GM19455 (cell line): ENCODE measurements around the gene NBPF1.
"Not testable (repeated sequence)": the region's sequence is repeated elsewhere in the genome, so short reads cannot be mapped to it uniquely, and the experiment has no call there.

Experiments
- ATAC-seq: cut with Tn5 transposase; IDR thresholded peaks from one replicate; pipeline ENCODE4 v1.9.1; 2021; ENCODE audit not compliant: unreplicated experiment

The NBPF1 gene

GRCh38 chr1:16623812-16624719 is 10.7 kb upstream of the NBPF1 start:
- ATAC-seq = not testable (repeated sequence)

- not testable (repeated sequence) for ATAC-seq
Observed at GRCh38 chr1:16623337-16623736, 10.0 kb upstream of the NBPF1 start.

DNA sequence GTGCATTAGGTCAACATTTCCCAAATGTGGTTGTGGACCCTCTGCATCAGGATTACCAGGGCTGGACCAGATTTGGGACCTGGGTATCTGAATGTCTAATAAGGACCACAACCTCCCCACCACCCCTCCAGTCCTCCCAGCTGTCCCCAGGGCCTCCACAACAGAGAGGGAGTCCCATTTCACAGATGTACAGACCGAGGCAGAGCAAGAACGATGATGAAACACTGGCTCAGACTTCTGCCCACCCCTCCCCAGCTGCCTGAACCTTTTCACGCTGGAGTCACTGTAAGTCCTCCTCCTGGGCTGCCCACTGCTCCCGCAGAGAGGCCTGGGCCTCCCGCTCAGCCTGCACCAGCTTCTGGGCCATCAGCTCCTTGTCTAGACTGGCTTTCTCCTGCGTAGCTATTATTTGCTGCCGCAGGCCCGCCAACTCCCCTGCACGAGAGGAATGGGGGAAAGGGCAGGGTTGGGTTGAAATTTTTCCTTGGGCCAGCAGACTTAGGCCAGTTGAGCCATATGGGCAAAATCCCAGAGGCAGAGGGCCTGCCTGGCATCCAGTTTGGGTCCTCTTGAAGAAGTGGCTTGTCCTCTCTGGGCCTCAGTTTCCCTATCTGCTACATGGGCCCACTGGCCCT is 8.4 kb upstream of the NBPF1 start:
- ATAC-seq = not testable (repeated sequence)

DNA sequence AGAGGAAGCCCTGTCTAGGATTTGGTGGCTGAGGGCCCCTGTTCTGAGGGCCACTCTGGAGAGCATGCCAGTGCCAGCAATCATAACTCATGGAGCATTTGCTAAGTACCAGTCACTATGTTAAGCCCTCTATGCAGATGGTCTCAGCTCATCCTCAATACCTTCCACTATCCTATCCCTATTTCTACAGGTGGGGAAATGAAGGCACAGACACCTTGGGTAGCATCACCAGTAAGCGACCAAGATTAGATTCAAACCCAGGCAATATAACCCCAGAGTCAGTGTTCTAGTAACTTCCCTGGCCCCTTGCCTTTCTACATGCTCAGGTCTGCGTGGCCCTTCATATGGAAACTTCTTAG is 7.9 kb upstream of the NBPF1 start:
- no peak for ATAC-seq

DNA sequence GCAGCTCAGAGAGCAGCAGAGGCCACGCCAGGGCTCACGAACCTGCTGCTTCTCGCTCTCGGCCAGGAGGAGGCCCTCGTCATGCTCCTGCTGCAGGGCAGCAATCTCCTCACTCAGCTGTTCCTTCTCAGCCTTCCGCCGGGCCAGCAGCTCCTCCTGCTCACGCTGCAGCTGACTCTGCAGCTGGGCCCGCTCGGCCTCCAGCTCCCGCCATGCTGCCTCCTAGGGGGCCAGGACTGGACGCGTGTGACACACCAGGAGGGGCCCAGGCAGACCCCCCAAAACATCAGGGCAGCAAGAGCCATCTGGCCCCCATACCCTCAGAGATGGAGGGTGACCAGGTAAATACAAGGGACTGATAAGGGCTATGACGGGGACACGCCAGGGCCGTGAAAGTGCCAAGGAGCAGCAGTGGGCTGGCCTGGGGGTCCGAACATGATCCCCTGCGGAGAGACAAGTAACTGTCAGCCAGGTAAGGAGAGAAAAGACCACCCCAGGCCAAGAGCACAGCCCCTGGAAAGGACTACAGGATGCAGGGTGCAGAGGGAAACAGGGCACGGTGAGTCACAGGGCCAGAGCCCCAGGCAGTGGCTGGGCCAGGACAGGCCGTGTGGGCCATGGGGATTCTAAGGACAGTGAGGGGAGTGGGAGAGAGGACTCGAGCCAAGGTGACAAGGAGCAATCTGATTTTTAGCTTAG is 6.6 kb upstream of the NBPF1 start:
- not testable (repeated sequence) for ATAC-seq

DNA sequence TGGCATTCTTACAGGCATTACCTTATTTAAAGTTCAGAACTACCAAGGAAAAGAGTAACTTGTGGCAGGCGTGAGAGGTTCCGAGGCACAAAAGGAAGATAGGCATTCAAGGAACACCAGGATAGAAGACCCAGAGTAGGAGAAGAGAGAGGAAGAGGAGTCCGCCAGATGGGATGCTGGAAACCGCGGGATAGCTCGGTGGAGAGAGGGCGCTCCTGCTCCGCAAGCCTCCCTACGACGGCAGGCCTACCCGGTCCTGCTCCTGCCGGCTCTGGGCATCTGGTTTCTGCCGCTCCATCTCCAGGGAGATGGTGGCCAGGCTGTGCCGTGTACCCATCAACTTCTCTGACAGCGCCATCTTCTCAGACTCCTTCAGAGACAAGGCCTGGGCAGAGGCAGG is 5.4 kb upstream of the NBPF1 start:
- no peak for ATAC-seq

GRCh38 chr1:16617778-16618580 is 4.6 kb upstream of the NBPF1 start:
- no peak for ATAC-seq

GRCh38 chr1:16617114-16617631 is 3.8 kb upstream of the NBPF1 start:
- no peak for ATAC-seq

GRCh38 chr1:16615253-16616252 is 2.2 kb upstream of the NBPF1 start:
- ATAC-seq = no peak

DNA sequence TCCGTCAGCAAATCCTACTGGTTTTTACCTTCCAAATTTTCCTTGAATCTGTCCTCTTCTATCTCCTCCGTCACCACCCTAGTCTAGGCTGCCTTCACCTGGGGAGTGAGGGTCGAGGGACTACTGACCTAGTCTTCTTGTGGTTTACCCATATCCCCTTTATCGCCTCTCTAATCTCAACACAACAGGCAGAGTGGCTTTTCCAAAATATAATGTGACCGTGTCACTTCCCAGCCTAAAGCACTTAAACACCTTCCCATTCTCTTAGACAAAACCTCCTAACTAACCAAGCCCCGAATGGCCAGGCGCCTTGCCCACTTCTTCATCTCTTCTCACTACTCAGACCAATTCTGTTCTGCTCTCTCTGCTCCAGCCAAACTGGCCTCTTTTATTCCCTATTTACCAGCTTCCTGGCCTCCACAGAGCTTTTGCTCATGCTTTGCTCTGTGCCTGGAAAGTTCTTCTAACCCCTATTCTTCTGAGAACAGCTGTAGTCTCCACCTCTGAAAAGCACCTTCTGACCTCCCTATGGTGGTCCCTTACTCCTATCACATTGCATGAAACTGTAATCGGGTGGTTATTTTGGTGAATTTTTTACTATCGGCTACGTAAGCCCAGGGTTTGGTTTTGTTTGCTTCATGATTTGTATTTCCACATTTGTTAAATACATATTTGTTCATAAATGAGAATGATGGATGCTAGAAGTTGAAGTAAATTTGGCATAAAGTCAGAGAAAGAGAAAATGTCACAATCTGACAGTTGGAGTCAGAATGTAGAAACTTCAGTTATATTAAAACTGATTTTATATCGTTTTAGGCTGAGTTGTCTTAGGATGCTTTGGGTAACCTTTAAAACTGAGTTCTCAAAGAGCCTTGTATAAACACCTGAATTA is 1.2 kb upstream of the NBPF1 start:
- ATAC-seq = no peak

- ATAC-seq = no peak
Observed at GRCh38 chr1:16612332-16613172, 812 bp downstream of the NBPF1 start.

DNA sequence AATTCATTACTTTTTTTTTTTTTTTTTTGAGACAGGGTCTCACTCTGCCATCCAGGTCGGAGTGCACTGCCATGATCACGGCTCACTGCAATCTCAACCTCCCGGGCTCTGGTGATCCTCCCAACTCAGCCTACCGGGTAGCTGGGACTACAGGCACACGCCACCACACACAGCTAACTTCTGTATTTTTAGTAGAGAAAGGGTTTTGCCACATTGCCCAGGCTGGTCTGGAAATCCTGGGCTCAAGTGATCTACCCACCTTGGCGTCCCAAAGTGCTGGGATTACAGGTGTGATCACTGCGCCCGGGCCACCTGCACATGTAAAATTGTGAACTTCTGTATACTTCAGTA is 1.4 kb downstream of the NBPF1 start:
- not testable (repeated sequence) for ATAC-seq

DNA sequence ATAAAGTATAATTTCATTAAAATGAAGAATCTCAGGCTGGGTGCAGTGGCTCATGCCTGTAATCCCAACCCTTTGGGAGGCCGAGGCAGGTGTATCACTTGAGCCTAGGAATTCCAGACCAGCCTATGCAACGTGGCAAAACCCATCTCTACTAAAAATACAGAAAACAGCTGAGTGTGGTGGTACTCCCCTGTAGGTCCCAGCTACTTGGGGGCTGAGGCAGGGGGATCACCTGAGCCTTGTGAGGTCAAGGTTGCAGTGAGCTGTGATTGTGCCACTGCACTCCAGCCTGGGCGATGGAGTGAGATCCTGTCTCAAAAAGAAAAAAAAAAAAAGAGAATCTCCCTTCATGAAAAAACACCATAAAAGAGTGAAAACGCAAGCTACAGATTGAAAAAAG is 2.2 kb downstream of the NBPF1 start:
- ATAC-seq = not testable (repeated sequence)

GRCh38 chr1:16610553-16610952 is 2.8 kb downstream of the NBPF1 start:
- not testable (repeated sequence) for ATAC-seq

- not testable (repeated sequence) for ATAC-seq
Observed at GRCh38 chr1:16609761-16610160, 3.6 kb downstream of the NBPF1 start.

GRCh38 chr1:16608838-16609560 is 4.4 kb downstream of the NBPF1 start:
- no peak for ATAC-seq
